T-helper 1 cell treated with Interleukin-12 subunit alpha and Interleukin-12 subunit beta and Interleukin-4 antibody, amounts not matched to agents 30 μg/mL and 1 μg/mL, for 36 hours (primary cell): Measurements from ENCODE around the gene PTPRD.

Source experiments
- H3K27ac Mint-ChIP-seq: one replicate; pipeline ENCODE4 v1.8.0; 2021; ENCODE audit warnings: mild to moderate bottlenecking, mixed read lengths
- H3K27me3 Mint-ChIP-seq: one replicate; pipeline ENCODE4 v1.8.0; 2021; ENCODE audit warnings: low read depth, mixed read lengths
- H3K36me3 Mint-ChIP-seq: one replicate; pipeline ENCODE4 v1.8.0; 2021; ENCODE audit warnings: low read depth, mixed read lengths
- H3K4me1 Mint-ChIP-seq: one replicate; pipeline ENCODE4 v1.8.0; 2021; ENCODE audit warnings: low read depth, mixed read lengths
- H3K4me3 Mint-ChIP-seq: one replicate; pipeline ENCODE4 v1.8.0; 2021; ENCODE audit warnings: mild to moderate bottlenecking, moderate library complexity, mixed read lengths
- H3K9me3 Mint-ChIP-seq: one replicate; pipeline ENCODE4 v1.8.0; 2021; ENCODE audit warnings: mixed read lengths

The PTPRD gene

DNA sequence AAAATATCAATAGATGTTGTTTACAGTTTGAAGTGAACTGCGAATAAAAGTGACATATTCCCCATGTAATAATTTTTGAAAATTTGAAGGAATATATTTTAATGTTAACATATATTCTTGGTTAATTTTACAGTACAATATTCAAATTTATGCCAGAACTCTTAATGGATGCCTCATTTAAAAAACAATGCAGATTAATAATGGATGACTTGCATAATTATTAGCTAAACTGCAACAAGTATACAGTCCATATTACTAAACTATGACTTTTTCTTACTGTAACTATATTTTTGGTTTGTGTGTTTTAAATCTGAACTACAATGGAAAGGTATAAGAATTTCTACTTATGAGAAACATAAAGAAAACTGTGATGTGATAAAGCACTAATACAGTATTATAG, 1390.1 kb downstream of the PTPRD start:
- H3K27me3 Mint-ChIP-seq = no peaks in the 10 kb centered on the region
- no peak overlapping the region for H3K4me3 Mint-ChIP-seq
- no peaks in the 10 kb centered on the region for H3K4me1 Mint-ChIP-seq
- H3K9me3 Mint-ChIP-seq = no peaks in the 10 kb centered on the region
- no peaks in the 10 kb centered on the region for H3K36me3 Mint-ChIP-seq
- H3K27ac Mint-ChIP-seq = no peak overlapping the region

DNA sequence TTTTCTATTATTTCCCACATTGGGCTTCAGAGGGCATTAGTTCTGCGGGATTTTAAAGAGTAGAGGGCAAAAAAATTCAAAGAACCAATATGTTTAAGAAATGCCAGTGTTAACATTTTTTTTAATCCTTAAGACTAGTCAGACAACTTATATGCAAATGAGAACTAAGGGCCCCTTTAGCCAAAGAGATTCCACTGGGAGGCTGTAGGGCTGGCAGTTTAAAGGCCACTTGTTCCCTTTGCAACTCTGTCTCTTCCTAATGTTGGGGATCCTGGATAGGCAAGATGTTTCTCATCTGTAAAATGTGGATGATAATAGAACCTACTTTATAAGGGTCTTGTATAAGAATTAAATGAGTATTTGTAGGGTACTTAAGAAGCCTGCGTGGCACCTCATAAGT, 1395.9 kb downstream of the PTPRD start:
- Mint-ChIP-seq H3K36me3 (no peaks in the 10 kb centered on the region), H3K9me3 (no peaks in the 10 kb centered on the region), H3K27me3 (no peaks in the 10 kb centered on the region), H3K4me3 (no peak overlapping the region), H3K4me1 (no peaks in the 10 kb centered on the region), H3K27ac (no peak overlapping the region)

DNA sequence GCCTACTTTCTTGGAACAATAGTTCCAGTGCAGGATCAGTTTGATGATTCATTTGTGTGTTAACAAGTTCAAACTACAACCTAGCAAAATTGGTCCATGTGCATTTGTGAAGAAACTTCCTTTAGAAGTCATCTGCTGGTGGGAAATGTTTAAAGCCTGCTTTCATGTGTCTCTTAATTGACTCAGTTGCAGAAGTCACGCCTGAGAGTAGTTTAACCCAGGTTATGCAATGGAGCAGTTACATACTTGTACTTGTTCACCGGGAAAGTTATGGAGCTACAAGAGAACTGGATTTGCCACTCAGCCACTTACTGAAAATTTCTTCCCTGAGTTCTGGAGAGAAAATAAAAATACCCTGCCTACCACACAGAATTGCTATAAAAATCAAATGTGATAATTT, 1397.8 kb downstream of the PTPRD start:
- Mint-ChIP-seq H3K27ac (no peak overlapping the region), H3K9me3 (no peaks in the 10 kb centered on the region), H3K4me3 (no peak overlapping the region), H3K27me3 (no peaks in the 10 kb centered on the region), H3K36me3 (no peaks in the 10 kb centered on the region), H3K4me1 (no peaks in the 10 kb centered on the region)

DNA sequence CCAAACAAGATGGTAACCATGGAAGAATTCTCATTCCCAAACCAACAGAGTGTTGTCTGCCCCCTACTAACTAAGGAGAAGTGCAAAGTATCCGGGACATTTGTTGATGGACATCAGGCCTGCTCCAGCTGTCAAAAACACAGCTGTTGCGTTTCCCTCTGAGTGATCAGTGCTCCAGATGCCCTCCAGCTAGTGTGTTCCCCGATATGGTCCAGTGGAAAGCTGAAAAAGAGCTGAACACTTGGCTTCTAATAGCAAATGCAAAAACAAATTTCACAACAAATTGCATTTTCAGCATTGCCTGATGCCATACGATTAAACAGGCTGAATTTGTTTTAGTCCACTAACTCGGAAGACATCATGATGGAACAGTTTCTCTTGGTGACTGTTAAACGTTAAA, 1398.7 kb downstream of the PTPRD start:
- no peaks in the 10 kb centered on the region for H3K27me3 Mint-ChIP-seq
- H3K4me3 Mint-ChIP-seq = no peak overlapping the region
- H3K27ac Mint-ChIP-seq = no peak overlapping the region
- no peaks in the 10 kb centered on the region for H3K36me3 Mint-ChIP-seq
- H3K9me3 Mint-ChIP-seq = no peaks in the 10 kb centered on the region
- H3K4me1 Mint-ChIP-seq = no peaks in the 10 kb centered on the region

DNA sequence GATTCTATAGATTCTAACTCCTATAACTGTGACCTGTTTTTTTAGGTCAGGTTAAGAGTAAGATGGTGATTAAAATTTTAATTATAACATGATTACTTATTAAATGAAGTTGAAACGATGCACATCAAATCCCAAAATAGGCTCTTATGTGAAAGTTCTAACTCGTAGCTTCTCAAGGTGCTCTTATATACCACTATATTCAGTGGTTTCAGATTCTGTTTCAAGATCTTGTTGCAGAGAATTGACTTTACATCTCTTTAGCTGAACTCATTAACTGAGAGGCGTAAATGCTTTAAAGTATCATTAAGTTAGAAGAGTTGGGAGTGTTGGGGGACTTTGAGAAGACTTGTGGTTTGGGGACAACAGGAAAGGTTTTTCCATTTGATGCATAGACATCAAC, 1399.8 kb downstream of the PTPRD start:
- H3K27ac Mint-ChIP-seq = no peak overlapping the region
- H3K4me1 Mint-ChIP-seq = no peaks in the 10 kb centered on the region
- H3K9me3 Mint-ChIP-seq = no peaks in the 10 kb centered on the region

DNA sequence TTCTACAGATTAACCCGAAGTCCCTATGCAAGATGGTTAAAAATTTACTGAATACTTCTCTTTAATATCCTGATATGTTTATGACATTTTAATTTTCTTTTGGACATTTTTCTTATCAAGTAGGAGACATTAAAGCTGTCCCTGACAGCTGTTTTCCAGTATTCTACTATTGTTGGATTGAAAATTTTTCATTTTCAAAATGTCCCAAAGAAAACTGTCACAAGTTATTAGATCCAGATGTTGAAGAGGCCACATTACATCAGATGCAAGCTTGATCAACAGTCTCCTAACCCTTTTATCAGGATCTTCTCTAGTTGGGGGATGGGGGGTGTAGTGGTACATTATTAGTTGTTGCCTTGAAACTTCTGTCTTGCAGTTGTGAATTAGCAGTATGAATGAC, 1410.5 kb downstream of the PTPRD start:
- H3K4me3 Mint-ChIP-seq = no peak overlapping the region
- H3K36me3 Mint-ChIP-seq = no peaks in the 10 kb centered on the region
- H3K9me3 Mint-ChIP-seq = no peaks in the 10 kb centered on the region
- no peaks in the 10 kb centered on the region for H3K27me3 Mint-ChIP-seq
- no peaks in the 10 kb centered on the region for H3K4me1 Mint-ChIP-seq
- no peak overlapping the region for H3K27ac Mint-ChIP-seq

More for the DNA sequence above, 1399.8 kb downstream of the PTPRD start:
- Mint-ChIP-seq H3K36me3 (no peaks in the 10 kb centered on the region), H3K4me3 (no peak overlapping the region), H3K27me3 (no peaks in the 10 kb centered on the region)

DNA sequence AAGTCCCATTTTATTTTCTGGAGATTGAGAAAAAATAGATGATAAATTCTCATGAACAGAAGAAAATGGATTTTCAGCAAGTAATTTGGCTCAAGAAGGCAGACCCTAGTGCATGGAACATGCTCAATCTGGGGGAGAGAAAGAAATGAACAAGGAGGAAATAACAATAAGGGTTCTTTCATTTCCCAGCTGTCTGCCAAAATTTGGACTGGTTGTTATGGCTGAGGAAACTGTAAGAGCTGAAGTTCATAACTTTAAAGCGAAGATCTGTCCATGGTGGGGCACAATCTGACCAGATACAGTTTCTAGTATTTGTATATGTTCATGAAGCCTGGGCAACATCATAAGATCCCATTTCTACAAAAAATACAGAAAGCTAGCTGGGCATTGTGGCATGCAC, 1426.7 kb downstream of the PTPRD start:
- Mint-ChIP-seq H3K27me3 (no peaks in the 10 kb centered on the region), H3K4me3 (no peak overlapping the region), H3K27ac (no peak overlapping the region), H3K4me1 (no peaks in the 10 kb centered on the region), H3K9me3 (no peaks in the 10 kb centered on the region), H3K36me3 (no peaks in the 10 kb centered on the region)

DNA sequence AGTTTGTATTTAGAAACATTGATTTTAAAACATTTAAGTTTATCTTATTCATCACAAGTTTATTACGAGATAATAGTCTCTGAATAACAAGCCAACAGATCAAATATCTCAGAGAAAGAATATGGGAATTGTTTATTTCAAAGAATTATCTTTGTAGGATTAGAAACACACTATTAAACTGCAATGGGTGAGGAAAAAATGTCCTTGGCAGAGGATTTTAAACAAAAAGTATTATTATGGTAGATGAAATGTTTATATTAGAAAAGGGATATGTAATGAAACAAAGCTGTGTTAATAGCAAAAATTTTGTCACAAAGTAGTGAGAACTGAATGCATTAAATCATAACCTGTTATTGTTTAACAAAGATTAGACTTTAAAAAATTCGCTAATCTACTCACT, 1430.4 kb downstream of the PTPRD start:
- Mint-ChIP-seq H3K9me3 (no peaks in the 10 kb centered on the region), H3K4me3 (no peak overlapping the region), H3K27ac (no peak overlapping the region), H3K27me3 (no peaks in the 10 kb centered on the region), H3K36me3 (no peaks in the 10 kb centered on the region), H3K4me1 (no peaks in the 10 kb centered on the region)

DNA sequence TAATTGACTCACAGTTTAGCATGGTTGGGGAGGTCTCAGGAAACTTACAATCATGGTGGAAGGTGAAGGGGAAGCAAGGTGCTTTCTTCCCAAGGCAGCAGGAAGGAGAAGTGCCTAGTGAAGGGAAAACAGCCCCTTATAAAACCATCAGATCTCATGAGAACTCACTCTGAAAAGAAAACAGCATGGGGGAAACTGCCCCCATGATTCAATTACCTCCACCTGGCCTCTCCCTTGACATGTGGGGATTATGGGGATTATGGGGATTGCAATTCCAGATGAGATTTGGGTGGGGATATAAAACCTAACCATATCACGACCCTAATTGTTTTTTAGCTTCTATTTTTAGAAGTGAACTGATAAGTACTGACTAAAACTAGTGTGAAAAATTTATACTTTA, 1435.7 kb downstream of the PTPRD start:
- Mint-ChIP-seq H3K27me3 (no peaks in the 10 kb centered on the region), H3K4me1 (no peaks in the 10 kb centered on the region), H3K4me3 (no peak overlapping the region), H3K9me3 (peaks cover 3% of the 10 kb centered on the region), H3K36me3 (no peaks in the 10 kb centered on the region), H3K27ac (no peak overlapping the region)

DNA sequence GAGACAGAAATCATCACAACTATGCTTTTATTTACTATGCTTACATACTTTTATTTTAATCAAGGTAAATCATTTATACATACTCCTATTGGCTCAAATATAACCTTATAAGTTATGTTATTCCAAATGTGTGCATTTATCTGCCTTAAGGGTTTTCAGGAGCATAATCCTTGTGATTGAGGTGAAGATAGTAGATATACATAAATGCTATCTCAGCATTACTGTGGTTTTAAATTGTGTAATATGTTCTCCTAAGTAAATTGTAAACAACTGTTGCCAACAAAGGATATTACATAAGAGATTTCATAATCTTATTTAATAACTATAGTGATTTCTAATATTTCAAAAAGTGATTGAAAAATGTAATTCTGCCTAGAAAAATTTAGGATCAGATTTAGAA, 1438.4 kb downstream of the PTPRD start:
- no peaks in the 10 kb centered on the region for H3K27me3 Mint-ChIP-seq
- peaks cover 3% of the 10 kb centered on the region for H3K9me3 Mint-ChIP-seq
- no peaks in the 10 kb centered on the region for H3K4me1 Mint-ChIP-seq
- H3K4me3 Mint-ChIP-seq = no peak overlapping the region
- H3K27ac Mint-ChIP-seq = no peak overlapping the region
- no peaks in the 10 kb centered on the region for H3K36me3 Mint-ChIP-seq

DNA sequence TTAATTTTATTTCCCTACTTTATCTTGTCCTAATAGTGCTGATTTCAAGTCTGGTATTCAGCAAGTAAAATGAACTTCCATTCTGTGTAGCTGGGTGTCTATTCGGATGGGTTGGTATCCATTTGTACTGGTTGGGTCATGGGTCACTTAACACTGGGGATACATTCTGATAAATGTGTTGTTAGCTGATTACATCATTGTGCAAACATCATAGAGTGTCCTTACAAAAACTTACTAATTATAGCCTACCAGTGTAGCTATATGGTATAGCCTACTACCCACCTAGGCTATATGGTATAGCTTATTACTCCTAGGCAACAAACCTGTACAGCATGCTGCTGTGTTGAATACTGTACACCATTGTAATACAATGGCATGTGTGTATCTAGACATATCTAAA, 1439.5 kb downstream of the PTPRD start:
- H3K27me3 Mint-ChIP-seq = no peaks in the 10 kb centered on the region
- no peak overlapping the region for H3K27ac Mint-ChIP-seq
- H3K4me1 Mint-ChIP-seq = no peaks in the 10 kb centered on the region

DNA sequence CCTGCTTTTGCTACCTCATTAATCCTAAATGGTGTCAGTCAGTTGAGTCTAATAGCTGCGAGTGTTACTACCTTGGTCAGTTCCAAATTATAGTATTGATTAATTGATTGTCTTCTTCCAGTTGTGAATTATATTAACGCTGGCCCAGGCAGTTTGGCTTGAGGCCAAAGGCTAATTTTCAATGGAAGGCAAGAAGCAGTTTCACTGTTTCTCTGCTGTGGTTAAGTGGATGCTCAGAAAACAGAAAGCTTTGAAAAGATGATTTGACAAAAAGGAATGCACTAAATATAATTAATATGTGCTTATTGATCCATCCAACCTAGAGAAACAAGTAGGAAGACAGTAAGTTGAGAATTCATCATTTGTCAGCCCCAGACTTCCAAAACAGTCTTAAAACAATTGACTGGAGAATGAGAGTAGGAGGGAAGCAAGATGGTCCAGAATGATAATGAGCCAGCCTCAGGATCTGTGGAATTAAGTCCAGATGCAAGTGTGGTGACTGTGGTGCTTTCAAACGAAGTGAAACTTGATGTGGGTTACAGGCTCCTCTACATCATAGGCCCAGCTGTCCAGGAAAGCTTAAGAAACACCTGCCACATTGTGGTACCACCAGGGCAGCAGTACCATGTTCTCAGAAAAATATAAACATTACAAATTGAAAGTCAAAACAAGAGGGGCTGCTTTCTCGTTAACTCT, 1442.2 kb downstream of the PTPRD start:
- no peaks in the 10 kb centered on the region for H3K36me3 Mint-ChIP-seq
- H3K27me3 Mint-ChIP-seq = no peaks in the 10 kb centered on the region
- H3K27ac Mint-ChIP-seq = no peak overlapping the region
- H3K4me3 Mint-ChIP-seq = no peak overlapping the region
- H3K9me3 Mint-ChIP-seq = peaks cover under 1% of the 10 kb centered on the region
- no peaks in the 10 kb centered on the region for H3K4me1 Mint-ChIP-seq

More for the DNA sequence above, 1439.5 kb downstream of the PTPRD start:
- Mint-ChIP-seq H3K4me3 (no peak overlapping the region), H3K9me3 (peaks cover 3% of the 10 kb centered on the region), H3K36me3 (no peaks in the 10 kb centered on the region)

DNA sequence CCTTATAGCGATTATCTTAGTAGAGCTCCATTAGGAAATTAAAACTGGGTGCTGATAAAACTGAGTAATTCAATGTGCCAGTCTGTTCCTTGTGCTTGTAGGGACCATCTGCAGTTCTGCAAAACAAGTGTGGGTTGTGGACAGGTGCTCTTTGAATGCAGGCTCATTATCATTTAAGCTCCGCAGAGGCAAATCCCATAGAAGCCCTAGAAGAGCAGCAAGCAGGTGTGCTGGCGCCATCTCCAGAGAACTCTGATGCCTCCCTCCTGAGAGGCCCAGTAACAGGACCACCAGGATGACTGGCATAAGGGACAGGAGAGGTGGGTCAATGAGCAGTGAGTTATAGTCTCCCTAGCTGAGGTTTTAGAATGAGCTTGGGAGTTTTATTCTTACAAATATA, 1470.8 kb downstream of the PTPRD start:
- Mint-ChIP-seq H3K36me3 (no peaks in the 10 kb centered on the region), H3K27me3 (no peaks in the 10 kb centered on the region), H3K4me1 (no peaks in the 10 kb centered on the region), H3K4me3 (no peak overlapping the region), H3K9me3 (no peaks in the 10 kb centered on the region), H3K27ac (no peak overlapping the region)

DNA sequence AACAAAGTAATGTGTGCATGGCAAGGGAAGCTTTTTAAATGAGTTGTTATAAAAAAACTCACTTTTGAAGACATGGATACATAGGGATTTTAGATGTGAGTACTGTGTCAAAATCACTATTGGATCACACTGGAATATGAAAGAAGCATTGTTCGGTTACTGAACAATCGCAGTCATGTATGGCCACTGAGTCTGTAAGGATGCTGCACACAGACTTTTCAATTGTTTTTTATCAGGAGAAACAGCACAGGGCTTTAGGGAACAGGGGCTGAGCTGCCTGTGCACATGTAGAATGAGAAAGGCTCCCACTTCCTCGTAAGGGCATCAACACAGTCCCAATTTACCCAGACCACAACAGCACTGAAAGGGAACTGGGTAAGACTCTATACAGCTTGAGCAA, 1479.3 kb downstream of the PTPRD start:
- Mint-ChIP-seq H3K4me1 (no peaks in the 10 kb centered on the region), H3K27me3 (no peaks in the 10 kb centered on the region), H3K4me3 (no peak overlapping the region), H3K9me3 (no peaks in the 10 kb centered on the region), H3K27ac (no peak overlapping the region), H3K36me3 (no peaks in the 10 kb centered on the region)

DNA sequence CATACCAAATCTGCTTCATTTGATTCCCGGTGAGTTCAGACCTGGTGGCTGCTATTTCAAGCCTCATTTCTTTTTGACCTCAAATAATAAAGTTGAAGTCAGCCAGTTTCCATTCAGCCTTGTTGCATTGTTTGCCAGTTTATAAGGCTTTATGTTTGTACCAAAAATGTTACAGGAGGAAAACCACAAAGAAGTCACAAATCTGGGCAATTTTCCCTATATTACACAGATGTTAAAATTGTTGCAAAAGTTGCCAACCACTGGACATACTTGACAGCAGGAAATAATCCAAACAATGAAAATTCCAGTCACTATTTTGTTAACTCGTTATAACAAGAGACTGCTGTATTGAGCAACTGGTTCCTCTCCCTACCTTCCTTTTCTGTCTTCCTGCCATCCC, 1488.2 kb downstream of the PTPRD start:
- Mint-ChIP-seq H3K36me3 (no peaks in the 10 kb centered on the region), H3K27ac (no peak overlapping the region), H3K9me3 (no peaks in the 10 kb centered on the region), H3K27me3 (no peaks in the 10 kb centered on the region), H3K4me1 (no peaks in the 10 kb centered on the region), H3K4me3 (no peak overlapping the region)
